ENCODE results near the gene KIAA1191.

Gene KIAA1191

GRCh38 chr5:176366232-176366894 is 4.8 kb upstream of the KIAA1191 start:
- TF ChIP-seq, protein P1, sequence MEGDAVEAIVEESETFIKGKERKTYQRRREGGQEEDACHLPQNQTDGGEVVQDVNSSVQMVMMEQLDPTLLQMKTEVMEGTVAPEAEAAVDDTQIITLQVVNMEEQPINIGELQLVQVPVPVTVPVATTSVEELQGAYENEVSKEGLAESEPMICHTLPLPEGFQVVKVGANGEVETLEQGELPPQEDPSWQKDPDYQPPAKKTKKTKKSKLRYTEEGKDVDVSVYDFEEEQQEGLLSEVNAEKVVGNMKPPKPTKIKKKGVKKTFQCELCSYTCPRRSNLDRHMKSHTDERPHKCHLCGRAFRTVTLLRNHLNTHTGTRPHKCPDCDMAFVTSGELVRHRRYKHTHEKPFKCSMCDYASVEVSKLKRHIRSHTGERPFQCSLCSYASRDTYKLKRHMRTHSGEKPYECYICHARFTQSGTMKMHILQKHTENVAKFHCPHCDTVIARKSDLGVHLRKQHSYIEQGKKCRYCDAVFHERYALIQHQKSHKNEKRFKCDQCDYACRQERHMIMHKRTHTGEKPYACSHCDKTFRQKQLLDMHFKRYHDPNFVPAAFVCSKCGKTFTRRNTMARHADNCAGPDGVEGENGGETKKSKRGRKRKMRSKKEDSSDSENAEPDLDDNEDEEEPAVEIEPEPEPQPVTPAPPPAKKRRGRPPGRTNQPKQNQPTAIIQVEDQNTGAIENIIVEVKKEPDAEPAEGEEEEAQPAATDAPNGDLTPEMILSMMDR (IDR thresholded peaks at IDR 0.05) = no peak

GRCh38 chr5:176365351-176366231 is 4.0 kb upstream of the KIAA1191 start, which contains the start of gene ARL10:
Gene ARL10 (plus strand): TSS chr5:176365487. CDS start chr5:176365564, 77 bp downstream.
- TF ChIP-seq, protein P1 (IDR thresholded peaks at IDR 0.05) = no peak

- TF ChIP-seq, protein P1 (IDR thresholded peaks at IDR 0.05) = no peak
Observed at GRCh38 chr5:176364765-176365350, 3.3 kb upstream of the KIAA1191 start.

GRCh38 chr5:176362233-176362490 is 598 bp upstream of the KIAA1191 start:
- TF ChIP-seq, protein P1 (IDR thresholded peaks at IDR 0.05) = no peak

DNA sequence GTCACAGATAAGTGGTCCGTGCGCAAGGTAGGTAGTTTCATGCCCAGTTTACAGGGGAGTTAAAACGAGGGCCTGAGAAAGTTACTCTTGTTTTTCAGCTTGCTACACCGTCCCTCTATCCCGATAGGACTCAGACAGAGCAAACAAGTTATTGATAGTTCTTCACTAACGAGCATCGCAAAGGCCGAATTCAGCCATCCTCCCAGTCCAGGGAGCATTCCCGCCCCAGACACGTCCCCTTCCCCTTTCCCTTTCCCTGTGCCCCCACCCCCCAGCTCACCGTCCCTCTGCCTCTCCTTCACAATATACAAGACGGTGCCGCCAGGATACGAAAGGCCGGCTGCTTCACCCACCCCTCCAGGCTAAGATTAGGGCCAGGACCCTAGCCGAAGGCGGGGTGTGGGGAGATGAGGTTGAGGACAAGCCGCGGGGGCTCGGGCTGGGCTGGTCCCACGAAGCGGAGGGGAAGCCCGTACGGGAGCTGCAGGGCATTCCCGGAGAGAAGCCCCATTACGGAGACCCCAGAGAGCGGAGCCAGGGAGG is 599 bp downstream of the KIAA1191 start:
- TF ChIP-seq, protein P1 (IDR thresholded peaks at IDR 0.05) = no peak

GRCh38 chr5:176359658-176360057 is 1.9 kb downstream of the KIAA1191 start:
- TF ChIP-seq, protein P1 (IDR thresholded peaks at IDR 0.05) = no peak

GRCh38 chr5:176356179-176356566 is 5.4 kb downstream of the KIAA1191 start:
- TF ChIP-seq, protein P1 (IDR thresholded peaks at IDR 0.05) = no peak

Data from LNCAP (cell line).